Esophagus mucosa (tissue), 1 donor: Measurements from ENCODE around the gene RWDD4. TPM values are rescaled to one million over a fixed set of nuclear protein-coding genes. Genes with fewer than 3 reads are reported as not detected.

ENCODE experiments used
- ATAC-seq: fragments of 200-7000 bp; cut with Tn5 transposase; one replicate; pipeline ENCODE4 v1.9.1; 2020
- total RNA-seq: library from RNA; stranded (reverse); gene quantifications from one replicate; pipeline ENCODE4 v1.2.4, GENCODE V29; 2023
- donor health status: DM: yes; HTN: yes; CAD: no.

Gene RWDD4
- total RNA-seq, 1 donor from 2014 or later: 17.6 TPM

DNA sequence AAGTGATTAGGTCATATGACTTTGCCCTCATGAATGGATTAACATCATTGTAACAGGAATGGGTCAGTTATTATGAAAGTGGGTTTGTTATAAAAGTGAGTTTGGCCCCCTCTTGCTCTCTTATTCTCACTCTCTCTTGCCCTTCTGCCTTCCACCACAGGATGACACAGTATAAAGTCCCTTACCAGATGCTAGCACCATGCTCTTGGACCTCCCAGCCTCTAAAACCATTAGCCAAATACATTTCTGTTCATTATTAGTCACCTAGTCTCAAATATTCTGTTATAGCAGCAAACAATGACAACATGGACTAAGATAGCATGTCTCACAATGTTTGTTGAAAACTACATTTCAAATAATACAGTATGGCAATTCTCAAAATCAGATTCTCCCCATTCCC is 59.7 kb downstream of the RWDD4 start:
- ATAC-seq: no peak

DNA sequence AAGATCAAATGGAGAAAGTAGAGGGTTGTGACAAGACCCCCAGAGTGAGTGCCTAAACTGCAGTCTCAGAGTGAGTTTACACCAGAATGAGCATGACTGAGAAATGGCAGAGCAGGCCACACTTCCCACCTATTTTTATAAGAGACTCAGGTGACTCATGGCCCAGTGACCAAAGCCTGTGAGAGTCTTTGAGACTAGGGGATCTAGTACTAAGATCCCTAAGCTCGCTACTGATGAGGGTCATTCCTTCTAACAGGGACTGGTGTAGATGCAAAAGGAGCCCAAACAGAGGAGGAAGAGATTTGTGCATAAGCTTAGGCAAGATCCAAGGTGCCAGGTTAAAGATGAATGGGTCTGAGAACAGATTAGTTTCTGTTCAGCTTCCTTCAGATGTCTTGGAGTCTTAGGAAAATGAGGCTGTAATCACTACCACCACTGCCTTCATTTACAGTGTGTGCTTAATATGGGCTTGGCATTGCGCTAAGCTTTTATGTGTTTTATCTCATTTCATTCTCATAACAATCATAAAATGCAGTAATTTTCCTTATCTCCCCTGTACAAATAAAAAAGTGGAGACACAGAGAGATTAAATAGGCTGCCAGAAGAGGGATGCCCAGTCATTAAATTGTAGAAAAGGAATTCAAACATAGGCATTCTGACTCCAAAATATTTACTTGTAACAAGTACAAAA is 62.8 kb downstream of the RWDD4 start:
- no peak for ATAC-seq

DNA sequence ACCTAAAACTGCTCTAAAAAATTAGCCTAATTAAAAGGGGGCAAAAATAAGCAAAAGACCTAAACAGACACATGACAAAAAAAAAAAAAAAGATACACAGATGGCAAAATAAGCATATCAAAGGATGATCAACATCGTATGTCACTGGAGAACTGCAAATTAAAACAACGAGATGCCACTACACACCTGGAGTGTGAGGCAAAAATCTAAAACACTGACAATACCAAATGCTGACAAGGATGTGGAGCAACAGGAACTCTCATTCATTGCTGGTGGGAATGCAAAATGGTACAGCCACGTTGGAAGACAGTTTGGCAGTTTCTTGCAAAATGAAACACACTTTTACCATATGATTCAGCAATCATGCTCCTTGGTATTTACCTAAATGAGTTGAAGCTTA is 64.2 kb downstream of the RWDD4 start:
- ATAC-seq: no peak

DNA sequence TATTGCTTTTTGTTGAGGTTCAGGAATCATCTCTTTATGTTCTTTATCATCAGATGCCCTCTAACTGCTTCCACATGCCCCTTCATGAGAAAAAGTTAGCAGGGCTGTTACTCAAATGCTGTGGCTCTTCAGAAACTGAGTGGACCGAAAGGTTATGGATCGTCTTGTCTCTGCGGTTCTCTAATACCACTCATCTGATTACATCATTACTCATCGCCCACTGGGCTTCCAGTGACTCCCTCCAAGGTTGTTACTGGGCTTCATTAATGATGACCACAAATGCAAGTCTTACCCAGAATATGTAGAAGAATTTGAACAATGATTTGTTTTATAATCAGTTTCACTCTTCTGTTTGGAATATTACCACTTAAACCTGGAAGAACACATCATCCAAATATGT is 67.7 kb downstream of the RWDD4 start:
- no peak for ATAC-seq

Other genes with a start within 250 kb of the RWDD4 start
- 17.8 TPM for gene CDKN2AIP, start 214.5 kb downstream of the RWDD4 start, total RNA-seq
- 13.3 TPM for gene ING2, start 154.1 kb downstream of the RWDD4 start, total RNA-seq
- 22.7 TPM for gene TRAPPC11, start 108 bp upstream of the RWDD4 start, total RNA-seq
- gene STOX2, start 246.1 kb upstream of the RWDD4 start, total RNA-seq: 12.0 TPM